Omental fat pad (tissue), 4 donors: ENCODE measurements around the gene PTGDR2. TPM values are rescaled to one million over a fixed set of nuclear protein-coding genes. Genes with fewer than 3 reads are reported as not detected.

Source experiments
- ATAC-seq: fragments of 150-250 bp; one replicate; pipeline ENCODE4 v1.9.1; 2016; ENCODE audit warnings: mild to moderate bottlenecking, moderate library complexity; ENCODE audit not compliant: low FRiP score
- DNase-seq: peaks from one replicate; pipeline ENCODE4 v3.0.0-alpha.2; 2019; ENCODE audit warnings: low spot score
- total RNA-seq, 4 donors: library from RNA; depleted of rRNA; stranded (reverse); fragments of >200 nt; gene quantifications; one replicate each; pipeline ENCODE4 v1.1.0, GENCODE V29; 2016
- TF ChIP-seq, protein P1 (sequence below), 3 donors: fragments of 450-650 bp; IDR thresholded peaks; one replicate each; pipeline ENCODE4 v1.5.1; 2016 to 2017; ENCODE audit warnings: antibody characterized with exemption in 3 of 3, mild to moderate bottlenecking in 3 of 3, moderate library complexity in 2 of 3

Gene PTGDR2
- total RNA-seq, 4 donors from 2014 or later, result 0.28 to 1.1 TPM; not detected in 2

DNA sequence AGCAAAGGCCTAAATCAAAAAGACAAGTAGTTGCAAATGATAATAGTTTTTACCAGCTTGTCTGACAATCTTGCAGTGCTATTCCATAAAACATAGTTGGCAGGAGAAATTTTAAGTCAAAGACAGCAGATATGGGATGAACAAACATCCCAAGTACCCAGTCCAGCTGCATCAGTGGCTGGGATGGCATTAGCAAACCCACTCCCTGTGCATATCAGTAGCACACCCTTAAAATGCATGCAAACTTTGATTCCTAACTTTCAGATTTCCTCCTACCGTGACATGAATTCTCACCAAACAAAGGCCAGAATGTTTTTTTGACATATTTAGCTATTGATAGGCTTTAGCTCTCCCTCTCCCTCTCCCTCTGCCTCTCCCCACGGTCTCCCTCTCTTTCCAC, 41.6 kb downstream of the PTGDR2 start:
- DNase-seq, result no peak
- TF ChIP-seq, protein P1, sequence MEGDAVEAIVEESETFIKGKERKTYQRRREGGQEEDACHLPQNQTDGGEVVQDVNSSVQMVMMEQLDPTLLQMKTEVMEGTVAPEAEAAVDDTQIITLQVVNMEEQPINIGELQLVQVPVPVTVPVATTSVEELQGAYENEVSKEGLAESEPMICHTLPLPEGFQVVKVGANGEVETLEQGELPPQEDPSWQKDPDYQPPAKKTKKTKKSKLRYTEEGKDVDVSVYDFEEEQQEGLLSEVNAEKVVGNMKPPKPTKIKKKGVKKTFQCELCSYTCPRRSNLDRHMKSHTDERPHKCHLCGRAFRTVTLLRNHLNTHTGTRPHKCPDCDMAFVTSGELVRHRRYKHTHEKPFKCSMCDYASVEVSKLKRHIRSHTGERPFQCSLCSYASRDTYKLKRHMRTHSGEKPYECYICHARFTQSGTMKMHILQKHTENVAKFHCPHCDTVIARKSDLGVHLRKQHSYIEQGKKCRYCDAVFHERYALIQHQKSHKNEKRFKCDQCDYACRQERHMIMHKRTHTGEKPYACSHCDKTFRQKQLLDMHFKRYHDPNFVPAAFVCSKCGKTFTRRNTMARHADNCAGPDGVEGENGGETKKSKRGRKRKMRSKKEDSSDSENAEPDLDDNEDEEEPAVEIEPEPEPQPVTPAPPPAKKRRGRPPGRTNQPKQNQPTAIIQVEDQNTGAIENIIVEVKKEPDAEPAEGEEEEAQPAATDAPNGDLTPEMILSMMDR (IDR thresholded peaks at IDR 0.05), result no peak
- no peak for ATAC-seq

DNA sequence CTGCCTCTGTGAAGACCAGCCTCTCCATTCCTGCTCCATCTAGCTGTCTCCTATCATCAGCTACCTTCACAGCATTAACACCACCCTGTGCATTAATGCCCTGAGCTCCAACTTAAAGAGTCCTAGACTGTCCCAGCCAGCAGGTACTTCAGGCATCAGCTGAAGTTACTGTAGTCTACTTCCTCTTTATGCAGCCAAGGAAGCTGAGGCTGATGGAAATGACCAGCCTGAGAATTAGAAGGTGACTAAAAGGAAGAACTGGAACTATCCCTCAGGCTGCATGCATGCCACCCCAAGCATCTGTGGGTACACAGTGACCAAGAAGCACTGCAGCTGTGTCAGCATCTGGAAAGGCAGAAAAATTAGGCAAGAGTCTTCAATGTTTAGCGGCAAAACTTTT, 42.4 kb downstream of the PTGDR2 start:
- DNase-seq (no peak), ATAC-seq (no peak)
- TF ChIP-seq, protein P1 (IDR thresholded peaks at IDR 0.05), result no peak

DNA sequence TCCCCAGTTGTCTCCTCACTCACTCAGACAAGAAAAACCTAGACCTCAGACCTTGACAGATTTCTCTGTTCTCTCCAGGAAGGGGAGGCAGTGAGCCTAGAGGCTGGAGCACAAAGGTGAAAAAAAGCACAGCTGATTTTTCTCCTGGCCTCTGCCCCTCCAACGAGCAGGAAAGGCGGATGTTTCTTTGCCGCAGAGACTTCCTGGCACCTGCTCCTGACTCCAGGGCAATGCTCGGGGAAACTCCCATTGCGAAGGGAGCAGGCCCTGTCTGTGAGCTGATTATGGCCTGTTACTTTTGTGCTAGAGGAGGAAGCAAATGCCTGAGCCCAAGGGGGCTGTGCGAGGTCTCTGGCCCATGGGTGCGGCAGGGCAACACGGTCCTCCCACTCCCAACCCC, 45.2 kb downstream of the PTGDR2 start:
- TF ChIP-seq, protein P1 (IDR thresholded peaks at IDR 0.05), result no peak
- DNase-seq (no peak), ATAC-seq (no peak)

DNA sequence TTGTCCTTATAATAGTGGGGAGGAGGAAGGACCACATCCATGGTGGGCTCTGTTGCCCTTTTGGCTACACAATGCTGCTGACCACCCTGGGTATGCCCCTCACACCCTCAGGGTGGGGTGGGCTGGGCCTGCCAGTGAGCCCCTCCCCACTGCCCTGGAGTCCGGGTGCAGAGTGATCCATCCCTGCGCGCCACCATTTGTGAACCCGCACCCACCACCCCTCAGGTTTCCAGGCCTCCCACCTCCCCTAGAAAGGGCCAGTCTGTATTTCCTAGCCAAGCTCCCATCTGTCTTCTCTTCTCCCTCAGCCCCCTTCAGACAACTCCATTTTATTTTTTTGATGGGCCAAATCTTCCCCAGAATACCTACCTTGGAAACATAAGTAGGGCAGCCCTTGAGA, 45.6 kb downstream of the PTGDR2 start:
- no peak for DNase-seq
- TF ChIP-seq, protein P1 (IDR thresholded peaks at IDR 0.05), result no peak
- ATAC-seq, result no peak

DNA sequence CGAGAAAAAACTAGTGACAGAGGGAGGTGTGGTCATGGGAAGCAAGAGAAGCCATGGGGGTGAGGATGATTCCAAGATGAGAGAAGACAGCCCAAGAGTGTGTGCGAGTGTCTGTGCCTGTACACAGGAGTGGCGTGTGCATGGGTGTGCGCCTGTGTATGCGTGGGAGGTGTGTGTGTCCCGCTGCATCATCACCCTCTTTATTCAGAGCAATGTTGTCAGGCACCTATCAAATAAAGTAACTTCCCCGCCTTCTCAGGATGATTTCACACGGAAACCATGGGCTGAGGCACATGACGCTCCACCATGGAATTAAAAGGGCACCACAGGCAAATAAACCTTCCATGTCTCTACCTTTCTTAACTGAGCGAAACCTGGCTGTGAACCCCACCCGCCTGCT, 46.1 kb downstream of the PTGDR2 start:
- ATAC-seq, result no peak
- TF ChIP-seq, protein P1 (IDR thresholded peaks at IDR 0.05), result no peak
- no peak for DNase-seq

DNA sequence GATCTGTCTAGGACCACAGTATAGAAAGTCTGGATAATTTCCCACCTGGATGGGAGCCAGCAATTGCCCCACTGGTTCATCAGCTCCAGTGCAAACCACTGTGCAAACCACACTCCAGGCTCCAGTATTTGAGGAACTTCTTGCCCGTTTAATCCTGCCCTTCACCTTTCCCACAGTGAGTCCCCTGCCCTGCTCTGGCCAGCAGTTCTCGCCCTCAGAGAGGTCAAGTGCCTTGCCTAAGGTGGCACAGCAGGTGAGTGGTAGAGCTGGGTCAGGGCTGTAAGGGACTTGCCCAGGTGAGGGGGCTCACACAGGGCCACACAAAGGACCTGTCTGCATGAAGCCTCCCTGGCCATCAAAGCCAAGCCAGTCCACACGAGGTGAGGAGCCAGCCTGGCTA, 46.5 kb downstream of the PTGDR2 start:
- ATAC-seq (no peak), DNase-seq (no peak)
- TF ChIP-seq, protein P1 (IDR thresholded peaks at IDR 0.05), result no peak

DNA sequence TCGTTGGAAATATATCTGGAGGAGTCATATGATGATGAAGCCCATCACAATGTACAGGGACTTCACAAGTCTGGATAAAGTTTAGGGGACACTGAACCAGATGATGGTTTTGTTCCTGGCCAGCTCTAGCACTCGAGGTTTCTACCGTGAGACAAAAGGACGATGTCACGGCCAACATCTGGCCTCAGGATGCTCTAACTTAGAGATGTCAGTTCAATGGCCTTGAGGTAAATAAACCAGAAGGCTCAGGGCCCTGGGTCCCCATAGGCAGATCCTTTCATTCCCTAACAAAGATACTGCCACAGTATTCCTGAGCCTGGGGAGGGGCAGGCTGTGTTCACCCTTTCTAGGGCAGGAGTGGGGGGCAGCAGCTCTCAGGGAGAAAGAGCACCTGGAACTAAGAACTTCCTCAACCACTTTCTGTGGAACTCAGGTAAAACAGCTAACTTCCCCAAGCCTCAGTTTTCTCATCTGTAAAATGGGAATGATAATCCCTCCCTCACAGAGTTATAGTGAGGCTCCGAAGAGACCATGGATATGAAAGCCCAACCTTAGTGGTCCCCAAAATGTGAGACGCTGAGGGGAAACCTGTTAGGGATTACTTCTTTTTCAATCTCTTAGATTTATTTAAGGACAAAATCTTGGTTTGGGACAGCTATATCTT, 52.3 kb downstream of the PTGDR2 start:
- ATAC-seq (no peak), DNase-seq (no peak)
- TF ChIP-seq, protein P1 (IDR thresholded peaks at IDR 0.05), result no peak
